Measurements from ENCODE around the gene PCBP3. TPM values are rescaled to one million over a fixed set of nuclear protein-coding genes. Genes with fewer than 3 reads are reported as not detected.
"Not testable (repeated sequence)": the region's sequence is repeated elsewhere in the genome, so short reads cannot be mapped to it uniquely, and the experiment has no call there.

PCBP3 gene
- polyA plus RNA-seq, 1 experiment, result 1.6 TPM

DNA sequence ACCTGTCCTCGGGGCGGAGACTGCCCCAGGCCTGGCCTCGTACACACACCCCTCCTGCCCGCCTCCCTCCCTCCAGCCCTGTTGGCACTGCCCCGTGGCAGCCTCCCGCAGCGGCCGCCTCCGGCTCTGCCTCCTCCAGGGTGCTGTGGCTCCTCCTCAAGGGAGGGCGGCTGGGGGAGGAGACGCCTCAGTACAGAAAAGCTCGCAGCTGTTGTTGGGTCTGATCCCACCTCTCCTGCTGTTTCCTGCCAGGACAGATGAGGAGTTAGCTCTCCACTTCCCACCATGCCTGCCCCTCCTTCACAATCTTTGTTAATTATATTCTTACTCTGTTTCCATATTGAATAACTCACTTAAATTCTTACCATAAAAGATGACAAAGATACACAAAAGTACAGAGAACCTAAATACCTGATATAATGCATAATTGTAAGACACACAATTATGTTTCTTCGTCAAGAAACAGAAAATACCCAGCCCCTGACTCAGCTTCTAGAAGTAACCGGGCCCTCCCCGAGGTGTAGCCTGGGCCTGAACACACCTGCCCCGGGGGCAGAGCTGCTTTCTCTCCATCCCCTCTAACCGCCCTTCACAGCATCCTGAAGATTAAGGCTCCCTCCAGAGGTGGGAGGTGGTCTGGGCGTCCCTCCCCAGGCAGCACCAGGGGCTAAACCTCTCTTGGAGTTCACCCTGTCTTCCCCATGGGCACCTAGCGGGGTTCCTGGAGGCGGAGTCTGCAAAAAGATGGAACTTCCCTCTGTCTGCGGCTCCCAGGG is 307.4 kb downstream of the PCBP3 start:
- peak overlapping the region; percentile 17; the same call in 1 of the 2 replicates for H3K4me3 ChIP-seq (ENCODE audit: low read depth, low read length)
- ChIA-PET CTCF (interaction anchor here (0.8 kb wide), 1 partner anchor 193 kb away, joined by 3 read pairs; no protein-coding TSS in a partner anchor), POLR2A (interaction anchor here (0.7 kb wide), 1 partner anchor 115 kb away, joined by 3 read pairs; no protein-coding TSS in a partner anchor)
- H3K27me3 ChIP-seq (ENCODE audit: control insufficient read depth, insufficient read depth, low read length), result peaks cover 13% of the 10 kb centered on the region
- no peak for TF ChIP-seq CTCF (IDR thresholded peaks at IDR 0.05; ENCODE audit: low read depth, low read length)
- H3K27ac ChIP-seq (ENCODE audit: low read depth, low read length), result no peak overlapping the region
- peaks cover 16% of the 10 kb centered on the region; the same call in 1 of the 2 replicates for H3K9me3 ChIP-seq (ENCODE audit: control insufficient read depth, insufficient read depth, low read length)
- DNase-seq (ENCODE audit: low read depth, low spot score), result no peak

DNA sequence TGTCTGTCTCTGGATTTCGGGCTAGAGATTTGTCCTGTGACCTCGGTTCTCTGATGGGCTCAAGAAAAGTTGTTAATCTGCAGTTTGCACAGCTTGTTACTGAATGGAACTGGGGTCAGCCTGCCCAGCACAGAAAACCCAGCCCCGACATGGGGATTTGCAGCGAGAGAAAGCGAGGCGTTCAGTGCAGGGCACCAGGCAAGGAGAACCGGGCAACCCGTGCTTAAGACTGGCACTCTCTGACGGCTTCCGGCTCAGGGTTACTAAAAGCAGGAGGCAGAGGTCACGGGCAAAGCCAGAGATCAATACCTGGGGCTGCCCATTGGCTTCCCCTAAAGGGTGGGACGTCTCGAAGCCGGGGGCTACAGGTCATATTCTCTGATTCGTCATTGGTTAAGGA is 308.2 kb downstream of the PCBP3 start:
- TF ChIP-seq CTCF (IDR thresholded peaks at IDR 0.05; ENCODE audit: low read depth, low read length), result no peak
- CTCF ChIA-PET, result interaction anchor here (0.8 kb wide), 1 partner anchor 192 kb away, joined by 3 read pairs; no protein-coding TSS in a partner anchor
- Histone ChIP-seq H3K27me3 (ENCODE audit: control insufficient read depth, insufficient read depth, low read length) (peaks cover 13% of the 10 kb centered on the region), H3K27ac (ENCODE audit: low read depth, low read length) (no peak overlapping the region), H3K9me3 (ENCODE audit: control insufficient read depth, insufficient read depth, low read length) (peaks cover 15% of the 10 kb centered on the region; the same call in 1 of the 2 replicates), H3K4me3 (ENCODE audit: low read depth, low read length) (no peak overlapping the region)
- no peak for DNase-seq (ENCODE audit: low read depth, low spot score)
- POLR2A ChIA-PET, result interaction anchor here (0.7 kb wide), 1 partner anchor 115 kb away, joined by 3 read pairs; no protein-coding TSS in a partner anchor

DNA sequence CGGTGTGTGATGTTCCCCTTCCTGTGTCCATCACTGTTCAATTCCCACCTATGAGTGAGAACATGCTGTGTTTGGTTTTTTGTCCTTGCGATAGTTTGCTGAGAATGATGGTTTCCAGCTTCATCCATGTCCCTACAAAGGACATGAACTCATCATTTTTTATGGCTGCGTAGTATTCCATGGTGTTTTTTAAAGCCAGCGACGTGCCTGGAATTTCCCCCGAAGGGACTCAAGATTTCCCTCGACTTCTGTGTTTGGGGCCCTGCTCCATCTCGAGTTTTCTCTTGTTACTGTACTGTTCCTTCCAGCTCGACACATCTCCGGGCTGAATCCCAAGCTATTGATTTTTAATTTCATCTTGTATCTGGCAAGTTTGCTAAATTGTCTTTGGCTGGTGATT is 309.0 kb downstream of the PCBP3 start:
- H3K4me3 ChIP-seq (ENCODE audit: low read depth, low read length); H3K27me3 ChIP-seq (ENCODE audit: control insufficient read depth, insufficient read depth, low read length); H3K27ac ChIP-seq (ENCODE audit: low read depth, low read length); CTCF ChIA-PET; POLR2A ChIA-PET; DNase-seq (ENCODE audit: low read depth, low spot score): not testable (repeated sequence)
- peaks cover 14% of the 10 kb centered on the region; the same call in 1 of the 2 replicates for H3K9me3 ChIP-seq (ENCODE audit: control insufficient read depth, insufficient read depth, low read length)

DNA sequence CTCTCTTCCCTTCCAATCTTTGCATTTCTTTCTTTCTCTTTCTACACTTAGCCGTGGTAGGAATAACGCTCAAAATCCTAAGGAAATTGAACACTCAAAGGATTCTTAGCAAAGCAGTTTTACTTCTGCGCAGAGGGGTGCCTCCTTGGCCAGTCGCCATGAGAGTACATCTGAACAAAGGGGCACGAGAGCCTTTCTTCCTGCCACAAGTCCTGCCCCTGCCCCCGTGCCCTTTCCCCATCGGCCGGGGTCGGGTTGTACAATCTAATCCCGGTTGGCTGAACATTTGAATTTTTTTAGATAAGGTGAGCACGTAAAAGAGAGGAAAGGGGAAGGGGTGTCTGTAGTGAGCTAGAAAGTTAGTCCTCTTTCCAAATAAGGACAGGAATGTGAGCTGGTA is 309.4 kb downstream of the PCBP3 start:
- H3K9me3 ChIP-seq (ENCODE audit: control insufficient read depth, insufficient read depth, low read length), result peaks cover 10% of the 10 kb centered on the region; the same call in 1 of the 2 replicates
- ChIA-PET POLR2A (no interaction called here), CTCF (no interaction called here)
- TF ChIP-seq CTCF (IDR thresholded peaks at IDR 0.05; ENCODE audit: low read depth, low read length), result no peak
- H3K4me3 ChIP-seq (ENCODE audit: low read depth, low read length), result no peak overlapping the region
- H3K27ac ChIP-seq (ENCODE audit: low read depth, low read length), result no peak overlapping the region
- DNase-seq (ENCODE audit: low read depth, low spot score), result no peak
- H3K27me3 ChIP-seq (ENCODE audit: control insufficient read depth, insufficient read depth, low read length), result peaks cover 4% of the 10 kb centered on the region

DNA sequence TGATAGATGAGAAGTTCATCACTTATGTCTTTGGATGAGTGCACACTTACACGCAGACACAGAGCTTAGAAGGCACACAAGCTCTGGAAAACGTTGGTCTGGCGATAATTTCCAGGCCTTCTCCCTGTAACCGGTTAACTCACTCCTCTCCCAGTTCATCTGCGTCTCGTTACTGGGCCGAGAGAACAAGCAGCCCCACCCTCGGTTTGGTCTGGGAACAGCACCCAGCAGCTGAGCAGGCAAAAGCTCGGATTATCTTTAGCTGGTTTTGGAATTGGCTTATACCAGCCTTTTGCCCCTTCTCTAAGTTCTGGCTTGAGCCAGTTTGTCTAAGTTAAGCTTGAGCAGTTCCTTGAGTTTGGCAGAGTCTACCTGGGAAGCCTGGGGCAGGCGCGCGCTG is 310.7 kb downstream of the PCBP3 start:
- peak; percentile 39 for TF ChIP-seq CTCF (IDR thresholded peaks at IDR 0.05; ENCODE audit: low read depth, low read length)
- Histone ChIP-seq H3K4me3 (ENCODE audit: low read depth, low read length) (no peak overlapping the region), H3K9me3 (ENCODE audit: control insufficient read depth, insufficient read depth, low read length) (peaks cover 2% of the 10 kb centered on the region; the same call in 1 of the 2 replicates), H3K27me3 (ENCODE audit: control insufficient read depth, insufficient read depth, low read length) (peaks cover 6% of the 10 kb centered on the region), H3K27ac (ENCODE audit: low read depth, low read length) (no peak overlapping the region)
- DNase-seq (ENCODE audit: low read depth, low spot score), result no peak
- ChIA-PET CTCF (interaction anchor here (0.7 to 1.4 kb wide), 4 partner anchors 8 to 398 kb away, joined by 3 to 8 read pairs (median 4); no protein-coding TSS in a partner anchor), POLR2A (no interaction called here)
